Measurements from ENCODE around the gene CYGB. TPM values are rescaled to one million over a fixed set of nuclear protein-coding genes. Genes with fewer than 3 reads are reported as not detected.

Gene CYGB
- 0.62 TPM in 1 of 2 replicates, not detected in the other for total RNA-seq (2014; rRNA removed; shearing (Covaris generic))

DNA sequence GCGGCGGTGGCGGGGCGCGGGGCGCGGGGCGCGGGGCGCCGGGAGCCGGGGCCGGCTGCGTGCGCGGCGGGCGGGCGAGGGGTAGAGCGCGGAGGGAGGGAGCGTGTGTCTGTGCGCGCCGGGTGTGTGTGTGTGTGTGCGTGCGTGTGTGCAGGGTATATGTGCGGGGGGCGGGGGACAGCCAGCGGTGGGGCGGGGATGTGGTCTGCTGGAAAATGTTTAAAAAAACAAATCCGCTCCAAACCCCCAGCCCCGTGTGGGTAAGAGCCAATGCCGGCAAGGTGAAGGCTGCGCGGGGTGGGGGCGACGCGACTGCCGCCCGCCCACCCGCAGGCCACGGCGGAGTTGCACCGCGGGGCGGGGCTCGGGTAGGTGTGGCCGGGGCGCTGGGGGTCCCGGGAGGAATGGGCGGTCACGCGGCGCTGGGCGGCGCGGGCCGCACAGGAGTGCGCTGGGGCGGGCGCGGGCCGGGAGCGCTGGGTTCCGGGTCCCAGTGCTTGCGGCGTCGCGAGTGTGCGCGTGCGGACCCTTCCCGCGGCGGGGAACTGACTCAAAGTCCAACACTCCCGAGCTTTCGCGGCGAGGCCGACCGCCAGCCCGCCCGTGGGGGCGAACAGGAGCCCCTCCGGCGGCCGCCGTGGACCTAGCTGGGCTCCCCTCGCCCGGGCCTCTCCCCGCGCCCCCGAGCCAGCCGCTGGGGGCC, at the start of gene CYGB:
Gene CYGB (minus strand): TSS at position 132 of the 703 bp plus-strand sequence. CDS start 167 bp downstream, outside the sequence.
- DNase-seq (ENCODE audit: low read depth): no peak

DNA sequence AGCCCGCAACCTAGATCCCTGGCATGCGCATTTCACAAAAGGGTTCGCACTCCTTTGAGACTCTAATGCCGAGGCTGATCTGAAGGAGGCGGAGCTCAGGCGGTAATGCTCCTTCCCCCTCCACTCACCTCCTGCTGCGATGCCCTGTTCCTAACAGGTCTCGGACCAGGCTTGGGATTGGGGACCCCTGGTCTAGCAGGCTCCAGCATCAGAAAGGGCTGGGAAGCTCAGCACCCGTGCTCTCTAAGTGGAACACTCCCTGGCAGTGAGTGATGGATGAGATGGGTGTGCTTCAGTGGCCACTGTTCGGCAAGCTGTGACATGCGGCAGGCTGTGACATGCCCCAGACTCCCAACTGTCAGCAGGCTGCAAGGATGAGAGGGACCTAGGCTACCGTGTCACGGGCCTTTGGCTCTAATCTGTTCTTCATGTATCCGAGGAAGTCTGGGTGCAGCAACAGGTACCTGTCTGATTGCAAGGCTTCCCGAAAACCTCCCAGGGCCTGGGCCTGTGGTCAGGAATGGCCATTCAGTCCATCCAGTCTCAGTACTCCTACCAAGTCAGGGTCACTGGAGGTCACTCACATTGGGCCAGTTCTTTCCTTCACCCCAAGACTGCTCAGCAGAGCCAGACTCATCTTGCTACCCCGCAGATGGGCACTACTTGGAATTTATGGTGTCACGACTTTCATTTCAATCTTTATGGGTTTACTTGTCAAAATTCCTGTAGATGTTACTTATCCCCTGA, 49.4 kb upstream of the CYGB start:
- DNase-seq (ENCODE audit: low read depth): no peak

DNA sequence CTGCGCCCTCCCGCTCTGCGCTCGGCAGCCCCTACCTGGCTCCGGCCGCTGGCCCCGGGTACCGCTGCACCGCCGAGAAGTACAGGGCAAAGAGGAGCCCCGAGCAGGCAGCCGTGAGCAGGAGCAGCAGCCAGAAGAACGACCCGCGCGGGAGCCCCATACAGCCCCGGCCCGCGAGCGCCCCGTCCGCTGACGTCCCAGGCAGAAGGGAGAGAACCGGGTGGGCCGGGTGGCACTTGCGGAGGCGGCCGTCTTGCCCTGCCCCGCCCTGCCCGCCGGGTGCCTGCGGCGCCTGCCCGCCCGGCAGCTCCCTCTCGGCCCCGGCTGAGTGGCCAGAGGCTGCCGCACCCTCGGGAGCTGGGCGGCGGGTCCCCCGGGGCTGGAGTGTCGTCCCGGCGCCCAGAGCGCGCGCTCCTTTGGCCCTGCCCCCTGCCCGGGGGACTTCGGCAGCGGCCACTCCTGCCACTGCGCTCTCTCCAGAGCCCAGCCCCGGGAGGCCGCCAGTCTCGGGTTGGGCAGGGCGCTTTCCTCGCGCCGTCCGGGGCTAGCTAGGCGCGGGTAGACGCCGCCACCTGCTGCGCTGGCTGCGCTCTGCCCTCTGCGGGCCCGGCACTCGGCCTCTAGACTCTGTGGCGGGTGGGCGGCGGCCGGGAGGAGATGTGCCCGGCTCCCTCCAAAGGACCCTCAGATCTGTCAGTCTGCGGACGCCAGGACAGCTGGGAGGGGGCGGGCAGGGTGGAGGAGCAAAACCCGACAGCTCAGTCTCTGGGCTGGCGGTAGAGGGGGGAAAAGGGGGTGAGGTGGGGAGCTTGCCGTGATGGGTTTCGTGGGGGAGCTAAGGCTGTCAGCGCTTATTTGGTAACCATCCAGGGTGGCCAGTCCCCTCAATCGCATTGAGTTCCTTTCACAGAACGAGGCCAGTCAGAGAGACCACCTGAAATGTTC, 48.4 kb upstream of the CYGB start, which contains the start of gene ST6GALNAC2:
Gene ST6GALNAC2 (minus strand): TSS at position 212 of the 945 bp plus-strand sequence. CDS start 52 bp downstream, at position 160.
- DNase-seq (ENCODE audit: low read depth): peak; percentile 75

DNA sequence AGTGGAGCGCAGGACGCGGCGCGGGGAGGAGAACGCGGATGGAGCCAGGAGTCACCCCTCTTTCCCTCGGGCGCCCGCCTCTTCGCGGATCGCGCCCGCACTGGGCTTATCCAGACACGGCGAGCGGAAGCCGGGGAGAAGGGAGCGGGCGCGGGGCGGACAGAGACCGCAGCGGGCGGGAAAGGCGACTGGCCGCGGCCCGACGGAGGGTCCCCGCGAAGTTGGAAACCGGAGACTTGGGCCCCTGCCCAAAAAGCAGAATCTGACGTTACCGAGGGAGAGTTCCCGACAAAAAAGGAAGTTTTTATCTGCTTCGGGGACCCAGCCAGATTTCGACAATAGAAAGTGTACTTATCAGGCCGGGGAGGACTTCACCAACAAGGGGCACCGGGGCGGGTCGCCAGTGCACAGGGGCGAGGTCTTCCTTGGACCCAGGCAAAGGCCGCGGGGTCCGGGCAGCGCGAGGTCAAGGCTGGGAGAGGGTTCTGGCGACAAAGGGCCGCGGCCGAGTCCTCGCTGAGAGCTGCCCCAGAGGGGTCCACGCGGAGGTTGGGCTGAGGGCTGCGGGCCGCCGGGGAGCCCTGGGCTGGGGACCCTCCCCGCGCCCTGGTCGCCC, 47.6 kb upstream of the CYGB start:
- no peak for DNase-seq (ENCODE audit: low read depth)

DNA sequence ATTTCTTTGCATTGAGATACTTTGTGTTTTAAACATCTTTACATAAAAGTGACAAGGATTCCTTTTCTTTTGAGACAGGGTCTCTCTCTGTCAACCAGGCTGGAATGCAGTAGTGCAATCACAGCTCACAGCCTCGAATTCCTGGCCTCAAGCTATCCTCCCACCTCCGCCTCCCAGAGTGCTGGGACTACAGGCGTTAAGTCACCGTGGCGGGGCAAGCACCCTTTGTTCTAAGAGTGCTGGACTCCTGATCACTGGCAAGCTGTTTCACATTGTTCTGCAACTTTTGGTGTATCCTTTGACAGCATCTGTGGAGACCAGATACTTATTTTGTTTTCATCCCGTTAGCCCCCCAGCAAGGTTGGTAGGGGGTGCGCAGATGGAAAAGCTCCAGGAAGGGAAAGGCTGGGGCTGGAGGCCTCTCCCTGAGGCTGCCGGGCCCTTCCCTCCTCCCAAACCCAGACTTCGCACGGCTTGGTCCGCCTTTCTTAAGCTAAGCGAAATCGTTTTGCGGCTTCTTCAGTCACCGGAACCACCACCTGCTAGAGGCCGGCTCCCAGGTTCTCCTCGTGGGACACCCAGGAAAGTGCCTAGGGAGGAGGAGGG, 47.0 kb upstream of the CYGB start:
- no peak for DNase-seq (ENCODE audit: low read depth)

DNA sequence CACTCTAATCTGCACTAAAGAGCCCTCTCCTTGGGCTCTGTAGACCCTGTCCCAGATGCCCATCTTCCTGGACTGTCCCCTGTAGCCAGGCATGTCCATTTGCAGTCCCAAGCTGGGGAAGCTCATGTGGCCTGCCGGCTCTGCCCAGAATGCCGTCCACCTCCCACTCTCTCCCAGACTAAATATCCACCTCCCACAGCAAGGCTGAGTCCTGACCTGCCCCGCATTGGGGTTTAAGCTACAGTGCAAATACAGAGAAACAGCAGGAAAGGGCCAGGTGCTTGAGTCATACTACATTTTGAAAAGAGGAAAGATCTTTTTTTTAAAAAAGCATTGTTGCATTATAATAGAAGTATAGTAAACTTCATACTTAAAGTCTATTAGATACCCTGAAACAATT, 45.2 kb upstream of the CYGB start:
- DNase-seq (ENCODE audit: low read depth): no peak

DNA sequence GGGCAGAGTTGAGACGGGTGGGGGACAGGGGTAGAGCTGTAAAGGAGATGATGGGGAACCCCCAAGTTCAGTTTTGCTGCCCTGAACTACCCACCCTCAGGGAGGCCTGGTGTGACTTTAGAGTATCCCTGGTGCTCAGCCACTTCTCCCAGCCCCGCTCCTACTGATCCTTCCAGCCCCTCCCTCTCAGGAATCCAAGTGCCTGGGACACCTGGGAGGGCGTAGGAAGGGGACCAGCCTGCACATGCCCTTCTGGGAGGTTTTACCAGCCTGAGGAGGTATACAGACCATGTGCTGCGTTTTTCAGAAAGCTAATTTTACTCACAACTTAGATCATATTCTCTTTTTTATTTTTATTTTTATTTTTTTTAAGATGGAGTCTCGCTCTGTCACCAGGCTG, 44.0 kb upstream of the CYGB start:
- no peak for DNase-seq (ENCODE audit: low read depth)

DNA sequence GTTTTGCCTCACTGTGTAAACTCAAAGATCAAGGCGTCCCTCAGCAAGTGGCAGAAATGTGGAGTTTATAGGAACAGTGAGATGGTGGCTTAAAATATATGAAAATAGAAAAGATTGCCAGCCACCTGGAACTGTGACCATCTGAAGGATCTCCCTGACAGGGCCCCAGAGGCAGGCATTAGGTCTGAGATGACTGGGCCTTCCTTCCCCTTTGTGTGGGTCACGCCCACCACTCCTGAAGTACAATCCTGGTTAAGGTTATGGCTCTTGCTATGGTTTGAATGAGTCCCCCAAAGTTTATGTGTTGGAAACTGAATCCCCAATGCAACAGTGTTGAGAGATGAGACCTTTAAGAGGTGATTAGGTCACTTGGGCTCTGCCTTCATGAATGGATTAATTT, 41.8 kb upstream of the CYGB start:
- DNase-seq (ENCODE audit: low read depth): no peak

DNA sequence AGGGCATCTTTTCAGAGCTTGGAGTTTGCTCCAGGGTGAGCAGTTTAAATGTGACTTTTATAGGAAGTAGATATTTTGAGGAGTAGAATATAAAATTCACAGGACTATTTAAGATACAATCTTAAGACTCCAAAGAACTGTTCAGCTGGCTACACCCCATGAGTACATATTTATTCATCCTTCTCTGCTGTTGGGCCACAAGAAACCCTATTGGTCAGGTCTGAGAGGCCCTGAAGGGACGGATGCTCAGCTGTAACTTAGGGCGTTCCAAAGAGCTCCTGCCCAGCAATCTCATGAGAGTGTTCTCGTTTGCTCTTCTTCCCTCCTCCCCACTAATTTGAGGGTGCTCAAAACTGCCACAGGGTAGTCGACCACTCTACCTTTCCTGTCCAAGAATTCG, 40.9 kb upstream of the CYGB start:
- no peak for DNase-seq (ENCODE audit: low read depth)

DNA sequence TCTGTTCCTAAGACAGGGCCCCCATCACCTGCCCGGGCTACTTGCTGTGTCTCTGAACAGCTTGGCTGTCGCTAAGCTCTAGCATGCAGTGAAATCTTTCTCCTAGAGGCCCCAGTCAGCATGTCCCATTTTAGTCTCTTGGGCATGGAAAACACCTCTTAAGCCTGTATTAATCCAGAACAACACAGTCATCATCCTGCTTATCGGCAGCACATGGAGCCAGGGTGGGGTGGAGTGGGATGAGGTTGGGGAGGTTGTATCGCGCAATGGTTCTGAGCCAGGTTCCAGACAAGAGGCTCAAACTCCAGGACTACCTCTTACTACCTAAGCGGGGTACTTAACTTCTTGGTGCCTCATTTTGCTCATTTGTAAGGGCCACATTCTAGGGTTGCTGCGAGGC, 40.4 kb upstream of the CYGB start:
- DNase-seq (ENCODE audit: low read depth): no peak

- no peak for DNase-seq (ENCODE audit: low read depth)
These were observed 38.7 kb upstream of the CYGB start for GRCh38 chr17:76576189-76576588.

GRCh38 chr17:76575570-76575969, 38.1 kb upstream of the CYGB start:
- DNase-seq (ENCODE audit: low read depth): no peak

DNA sequence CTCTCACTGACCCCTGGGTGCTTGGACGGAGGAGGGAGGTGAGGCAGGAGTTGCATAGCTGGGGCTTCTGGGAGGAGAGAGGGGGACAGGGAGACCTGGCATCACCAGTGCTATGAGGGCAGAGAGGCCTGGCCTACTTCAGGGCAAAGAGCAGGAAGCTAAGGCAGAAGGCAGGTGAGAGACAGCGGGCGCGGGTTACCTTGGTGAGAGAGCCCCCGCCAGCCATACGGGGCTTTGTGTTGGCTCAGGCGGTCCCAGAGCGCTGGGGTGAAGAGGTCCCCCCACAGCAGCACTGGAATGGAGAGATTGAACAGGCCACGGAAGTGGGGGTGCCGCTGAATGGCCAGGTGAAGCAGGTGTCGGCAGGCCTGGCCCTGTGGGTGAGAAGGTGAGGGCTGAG, 36.7 kb upstream of the CYGB start:
- DNase-seq (ENCODE audit: low read depth): no peak

- DNase-seq (ENCODE audit: low read depth): no peak
These were observed 35.6 kb upstream of the CYGB start for GRCh38 chr17:76573096-76573495.

DNA sequence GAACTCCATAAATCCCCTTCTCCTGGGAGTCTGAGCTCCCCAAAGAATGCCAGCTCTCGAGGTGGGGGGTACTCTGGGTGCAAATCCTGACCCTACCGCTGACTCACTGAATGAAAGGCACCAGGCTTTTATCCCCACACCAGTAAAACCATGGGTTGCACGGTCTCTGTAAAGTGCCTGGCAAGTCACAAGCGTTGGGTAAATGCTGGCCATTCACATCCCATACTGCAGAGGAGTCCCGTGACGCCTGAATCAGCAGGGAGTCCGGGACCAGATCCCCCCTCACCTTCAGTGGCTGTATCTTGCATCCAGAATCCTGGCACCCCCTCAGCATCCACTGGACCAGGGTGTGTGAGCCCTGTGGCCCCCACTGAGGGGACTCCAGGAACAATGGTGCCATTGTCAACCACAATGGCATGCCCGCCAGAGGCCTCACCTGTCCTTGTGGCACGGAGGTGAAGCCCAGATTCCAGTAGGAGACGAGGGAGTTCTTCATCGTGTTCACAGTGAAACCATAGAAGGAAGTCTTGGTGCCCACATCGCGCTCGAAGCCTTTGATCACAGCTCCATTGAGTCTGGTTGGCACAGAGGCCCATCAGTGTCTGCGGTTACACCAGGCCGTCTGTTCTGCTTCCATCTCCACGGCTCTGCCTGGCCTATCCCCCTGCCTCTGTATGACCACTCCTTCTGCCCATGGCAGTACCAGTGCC, 34.8 kb upstream of the CYGB start:
- no peak for DNase-seq (ENCODE audit: low read depth)

DNA sequence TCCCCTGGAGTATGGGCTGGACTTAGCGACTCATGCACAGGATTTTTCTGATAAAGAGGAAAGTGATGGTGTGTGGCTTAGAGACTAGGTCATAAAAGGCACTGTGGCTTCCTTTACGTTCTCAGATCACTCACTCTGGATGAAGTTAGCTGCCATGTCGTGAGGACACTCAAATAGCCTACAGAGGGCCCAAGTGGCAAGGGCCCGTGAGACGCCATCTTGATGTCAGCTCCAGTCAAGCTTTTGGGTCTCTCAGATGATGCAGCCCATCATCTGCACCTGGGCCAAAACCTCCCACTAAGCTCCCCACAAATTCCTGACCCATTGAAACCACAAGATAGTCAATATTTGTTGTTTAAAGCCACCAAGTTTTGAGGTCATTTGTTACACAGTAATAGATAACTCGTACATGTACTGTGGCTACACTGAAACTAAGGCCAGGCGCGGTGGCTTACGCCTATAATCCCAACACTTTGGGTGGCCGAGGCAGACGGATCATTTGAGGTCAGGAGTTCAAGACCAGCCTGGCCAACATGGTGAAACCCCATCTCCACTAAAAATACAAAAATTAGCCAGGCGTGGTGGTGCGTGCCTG, 33.5 kb upstream of the CYGB start:
- no peak for DNase-seq (ENCODE audit: low read depth)

- DNase-seq (ENCODE audit: low read depth): no peak
These were observed 32.9 kb upstream of the CYGB start for GRCh38 chr17:76570457-76570856.

DNA sequence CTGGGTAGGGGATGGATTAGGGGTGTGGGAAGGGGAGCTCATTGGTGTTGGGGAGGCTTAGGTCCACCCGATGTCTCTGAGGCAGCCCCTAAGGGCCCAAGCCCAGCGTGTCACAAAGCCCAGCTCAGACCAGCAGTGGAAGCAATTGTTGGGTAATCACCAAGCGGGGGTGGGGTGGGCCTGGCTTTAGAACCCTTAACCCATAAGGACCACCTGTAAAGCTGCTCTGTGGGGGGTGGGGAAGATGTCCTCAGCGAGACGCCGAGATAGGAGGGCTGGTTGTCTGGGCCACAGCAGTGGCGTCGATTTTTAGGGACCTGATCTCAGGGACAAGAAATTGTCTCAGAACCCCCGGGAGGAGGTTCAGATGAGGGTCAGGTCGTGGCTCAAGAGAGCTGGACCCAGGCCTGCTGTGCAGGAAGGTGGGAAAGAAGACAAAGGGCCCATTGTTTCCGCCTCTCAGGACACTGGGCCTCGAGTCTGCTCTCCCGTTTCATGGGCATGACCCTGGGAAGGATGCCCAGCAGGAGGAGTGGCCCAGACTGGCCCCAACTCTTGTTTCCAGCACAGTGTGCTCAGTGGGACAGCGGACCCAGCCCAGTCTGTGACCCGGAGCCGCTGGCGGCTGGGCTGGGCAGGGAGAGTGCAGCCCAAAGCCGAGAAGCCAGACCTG, 32.2 kb upstream of the CYGB start:
- DNase-seq (ENCODE audit: low read depth): peak; percentile 46

DNA sequence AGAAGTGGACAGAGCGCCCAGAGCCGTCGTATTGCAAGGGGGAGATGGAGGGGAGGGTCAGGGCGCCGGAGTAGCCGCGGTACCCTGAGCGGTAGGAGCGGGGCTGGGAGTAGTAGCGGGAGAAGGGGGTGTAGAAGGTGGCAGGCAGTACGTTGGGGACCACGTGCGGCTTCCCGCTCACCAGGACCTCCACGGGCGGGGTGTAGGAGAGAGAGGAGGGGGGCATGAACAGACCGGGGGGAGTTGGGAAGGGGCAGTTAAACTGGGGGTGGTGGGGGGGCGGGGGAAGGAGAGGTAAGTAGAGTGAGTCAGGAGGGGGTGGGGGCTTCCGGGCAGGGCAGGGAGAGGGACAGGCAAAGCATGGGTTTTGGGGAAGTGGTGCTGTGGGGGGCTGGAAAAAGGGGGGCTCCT, 31.3 kb upstream of the CYGB start:
- DNase-seq (ENCODE audit: low read depth): no peak
